H1 (cell line): ENCODE data around the gene CCNK. TPM values are rescaled to one million over a fixed set of nuclear protein-coding genes. Genes with fewer than 3 reads are reported as not detected.

Source experiments
- CTCF ChIA-PET: fragments of 300-600 bp; sonication (Branson Sonifier 250); formaldehyde crosslinking; loops from one replicate; lab custom pipeline; 2021; ENCODE audit not compliant: partially characterized antibody; lab: Charles Lee
- POLR2A ChIA-PET: fragments of 300-600 bp; sonication (Branson Sonifier 250); formaldehyde crosslinking; loops from one replicate; lab custom pipeline; 2021; ENCODE audit warnings: inconsistent platforms; ENCODE audit not compliant: partially characterized antibody; lab: Charles Lee
- DNase-seq, 2 experiments: peaks; one replicate each; pipeline versions ENCODE4 v3.0.0 to v3.0.0-alpha.2; 2010 to 2022; ENCODE audit warnings: low spot score in 2 of 2, low read depth in 1 of 2, mixed read lengths in 1 of 2
- FAIRE-seq: peaks from 2 replicates; lab custom pipeline; 2011; peaks lifted over from hg19 to GRCh38; lab: Jason Lieb, UNC
- H2AFZ ChIP-seq: 2 replicates; pipeline ENCODE4 v1.8.1; 2012; ENCODE audit warnings: low read length, inconsistent platforms
- H2AK5ac ChIP-seq: 2 replicates; pipeline ENCODE4 v1.6.1; 2013; ENCODE audit warnings: low read depth, low read length
- H2BK120ac ChIP-seq: replicated peaks from 2 replicates; pipeline ENCODE3; 2013; ENCODE audit warnings: low read depth, low read length, inconsistent platforms
- H2BK12ac ChIP-seq: 2 replicates; pipeline ENCODE4 v1.6.1; 2013; ENCODE audit warnings: low read depth, low read length
- H2BK15ac ChIP-seq: 2 replicates; pipeline ENCODE4 v1.6.1; 2013; ENCODE audit warnings: low read length
- H2BK20ac ChIP-seq: 2 replicates; pipeline ENCODE4 v1.6.1; 2013; ENCODE audit warnings: low read length
- H2BK5ac ChIP-seq: 2 replicates; pipeline ENCODE4 v1.6.1; 2013; ENCODE audit warnings: low read depth, low read length
- H3K14ac ChIP-seq: 2 replicates; pipeline ENCODE4 v1.6.1; 2013; ENCODE audit warnings: inconsistent platforms; ENCODE audit not compliant: insufficient read length
- H3K18ac ChIP-seq: 2 replicates; pipeline ENCODE4 v1.6.1; 2013; ENCODE audit warnings: low read length; ENCODE audit errors: extremely low read depth
- H3K23ac ChIP-seq: 2 replicates; pipeline ENCODE4 v1.6.1; 2013; ENCODE audit warnings: inconsistent platforms; ENCODE audit not compliant: insufficient read length
- H3K23me2 ChIP-seq: 2 replicates; pipeline ENCODE4 v1.6.1; 2013; ENCODE audit warnings: low read depth, low read length
- H3K27ac ChIP-seq: 2 replicates; pipeline ENCODE4 v1.6.1; 2011; ENCODE audit warnings: low read depth, low read length, inconsistent platforms
- H3K27me3 ChIP-seq, 4 experiments: replicated peaks in 1 of 4; 1 replicate in 1 of 4; 2 replicates in 3 of 4; pipeline versions ENCODE4 v1.6.1 to v1.8.1; 2011 to 2013; ENCODE audit warnings: low read length in 3 of 4, mild to moderate bottlenecking in 3 of 4, inconsistent platforms in 2 of 4, mixed read lengths in 2 of 4, moderate library complexity in 1 of 4; ENCODE audit not compliant: control insufficient read depth in 3 of 4, insufficient read depth in 3 of 4; ENCODE audit errors: extremely low read depth in 1 of 4
- H3K36me3 ChIP-seq, 4 experiments: 2 replicates each; pipeline versions ENCODE4 v1.6.1 to v1.8.1; 2011 to 2013; ENCODE audit warnings: mild to moderate bottlenecking in 4 of 4, low read length in 3 of 4, moderate library complexity in 2 of 4, control low read depth in 1 of 4, inconsistent platforms in 1 of 4; ENCODE audit not compliant: insufficient read depth in 4 of 4, control insufficient read depth in 2 of 4
- H3K4ac ChIP-seq: replicated peaks from 2 replicates; pipeline ENCODE3; 2013; ENCODE audit warnings: low read length, low read depth, mixed read lengths, inconsistent platforms; ENCODE audit not compliant: insufficient read length
- H3K4me1 ChIP-seq, 4 experiments: replicated peaks in 1 of 4; 1 replicate in 1 of 4; 2 replicates in 3 of 4; pipeline versions ENCODE4 v1.6.1 to v1.8.1; 2011 to 2013; ENCODE audit warnings: low read length in 3 of 4, inconsistent platforms in 2 of 4, mixed read lengths in 1 of 4; ENCODE audit not compliant: insufficient read depth in 4 of 4, control insufficient read depth in 3 of 4
- H3K4me2 ChIP-seq, 2 experiments: 2 replicates each; pipeline versions ENCODE4 v1.6.1 to v1.8.1; 2011 to 2013; ENCODE audit warnings: low read depth in 2 of 2, low read length in 2 of 2, control low read depth in 1 of 2, inconsistent platforms in 1 of 2, mild to moderate bottlenecking in 1 of 2; ENCODE audit not compliant: insufficient read depth in 1 of 2
- H3K4me3 ChIP-seq, 4 experiments: fragments of 200-600, 300-600 bp in 1 of 4; sonication (generic), shearing (Covaris generic), sonication (Bioruptor Twin) in 1 of 4; 2 replicates each; pipeline versions ENCODE4 v1.5.1 to v1.8.1; 2011 to 2016; ENCODE audit warnings: low read length in 4 of 4, low read depth in 3 of 4, control low read depth in 2 of 4, inconsistent platforms in 2 of 4, mild to moderate bottlenecking in 2 of 4, mixed read lengths in 1 of 4, moderate library complexity in 1 of 4; ENCODE audit not compliant: insufficient read depth in 2 of 4; ENCODE audit errors: extremely low read depth in 1 of 4
- H3K56ac ChIP-seq: replicated peaks from 2 replicates; pipeline ENCODE3; 2013; ENCODE audit warnings: low read depth, mild to moderate bottlenecking, mixed read lengths, low read length, inconsistent platforms; ENCODE audit not compliant: insufficient read length
- H3K79me1 ChIP-seq: 2 replicates; pipeline ENCODE4 v1.6.1; 2013; ENCODE audit warnings: low read depth, low read length, control low read depth
- H3K79me2 ChIP-seq, 2 experiments: 2 replicates each; pipeline versions ENCODE4 v1.6.1 to v1.8.1; 2012 to 2013; ENCODE audit warnings: low read length in 2 of 2, mild to moderate bottlenecking in 2 of 2, inconsistent platforms in 1 of 2; ENCODE audit not compliant: insufficient read depth in 2 of 2, control insufficient read depth in 1 of 2
- H3K9ac ChIP-seq, 4 experiments: replicated peaks in 1 of 4; 1 replicate in 1 of 4; 2 replicates in 3 of 4; pipeline versions ENCODE4 v1.6.1 to v1.8.1; 2011 to 2013; ENCODE audit warnings: low read depth in 3 of 4, low read length in 3 of 4, control low read depth in 2 of 4, mild to moderate bottlenecking in 2 of 4, moderate library complexity in 2 of 4, inconsistent platforms in 1 of 4; ENCODE audit errors: extremely low read depth in 1 of 4
- H3K9me3 ChIP-seq, 2 experiments: 2 replicates each; pipeline versions ENCODE4 v1.6.1 to v1.8.1; 2012 to 2013; ENCODE audit warnings: mild to moderate bottlenecking in 2 of 2, moderate library complexity in 2 of 2, control low read depth in 1 of 2, inconsistent platforms in 1 of 2, low read depth in 1 of 2, low read length in 1 of 2, mixed read lengths in 1 of 2; ENCODE audit not compliant: insufficient read depth in 2 of 2
- H4K20me1 ChIP-seq, 2 experiments: replicated peaks in 1 of 2; 2 replicates each; pipeline versions ENCODE3 to v1.8.1; 2011 to 2013; ENCODE audit warnings: inconsistent platforms in 2 of 2, low read length in 2 of 2, mild to moderate bottlenecking in 1 of 2; ENCODE audit not compliant: insufficient read depth in 2 of 2, control insufficient read depth in 1 of 2
- H4K5ac ChIP-seq: 2 replicates; pipeline ENCODE4 v1.6.1; 2013; ENCODE audit warnings: low read length, low read depth, mixed read lengths, inconsistent platforms; ENCODE audit not compliant: insufficient read length
- H4K8ac ChIP-seq: 2 replicates; pipeline ENCODE4 v1.8.0; 2013; ENCODE audit warnings: mild to moderate bottlenecking, moderate library complexity, low read length, inconsistent platforms; ENCODE audit not compliant: insufficient read depth; ENCODE audit errors: extremely low read depth
- H4K91ac ChIP-seq: replicated peaks from 2 replicates; pipeline ENCODE3; 2013; ENCODE audit warnings: low read length, mixed read lengths, inconsistent platforms; ENCODE audit not compliant: insufficient read length
- ATF3 ChIP-seq: IDR thresholded peaks from 2 replicates; pipeline ENCODE4 v1.6.1; 2011; ENCODE audit warnings: low read depth, mild to moderate bottlenecking, low read length; ENCODE audit not compliant: insufficient read depth
- POU5F1 ChIP-seq: IDR thresholded peaks from 2 replicates; pipeline ENCODE4 v1.6.1; 2011; ENCODE audit warnings: low read depth, mild to moderate bottlenecking, low read length, moderate library complexity
- SP2 ChIP-seq: IDR thresholded peaks from 2 replicates; pipeline ENCODE4 v1.6.1; 2012; ENCODE audit warnings: mild to moderate bottlenecking, low read length, inconsistent platforms
- WGBS, 2 experiments: shearing (Covaris generic) in 1 of 2; methylation state at CpG; one replicate each; pipeline versions ENCODE4 v1.1.6 to v1.1.7; 2013 to 2015; ENCODE audit warnings: low lambda C conversion rate in 2 of 2, mixed read lengths in 2 of 2, inconsistent platforms in 1 of 2, low coverage in 1 of 2, missing lambda C conversion rate in 1 of 2; ENCODE audit not compliant: insufficient replicate concordance in 2 of 2, insufficient coverage in 1 of 2, insufficient read length in 1 of 2; ENCODE audit errors: extremely low coverage in 1 of 2, missing lambda C conversion rate in 1 of 2; 5-methylcytosine and 5-hydroxymethylcytosine counted together
- polyA plus RNA-seq, 7 experiments: library from polyadenylated mRNA; depleted of rRNA in 3 of 7; stranded (reverse) in 5 of 7; unstranded in 2 of 7; fragments of >200 nt in 5 of 7; fragments of 200-250 nt in 2 of 7; gene quantifications; 1 replicate in 5 of 7; 2 replicates in 1 of 7; 4 replicates in 1 of 7; pipeline versions ENCODE4 v1.2.1 to v1.2.3, GENCODE V29; 2011 to 2013; ENCODE audit warnings: missing spikeins in 2 of 7, mixed read lengths in 2 of 7
- total RNA-seq: library from RNA; stranded (reverse); fragmentation: NEBNext Ultra II Directional; extraction: Animal tissue kit (Norgen Biotek cat#: 25700); gene quantifications from 2 replicates; pipeline ENCODE4 v1.2.1, GENCODE V29; 2021

CCNK gene
- total and polyA plus RNA-seq, 2 of the 8 experiments (the other 6 are each of a cell fraction or from before 2014, with no cell fraction given), result 10.7 to 82.7 TPM

DNA sequence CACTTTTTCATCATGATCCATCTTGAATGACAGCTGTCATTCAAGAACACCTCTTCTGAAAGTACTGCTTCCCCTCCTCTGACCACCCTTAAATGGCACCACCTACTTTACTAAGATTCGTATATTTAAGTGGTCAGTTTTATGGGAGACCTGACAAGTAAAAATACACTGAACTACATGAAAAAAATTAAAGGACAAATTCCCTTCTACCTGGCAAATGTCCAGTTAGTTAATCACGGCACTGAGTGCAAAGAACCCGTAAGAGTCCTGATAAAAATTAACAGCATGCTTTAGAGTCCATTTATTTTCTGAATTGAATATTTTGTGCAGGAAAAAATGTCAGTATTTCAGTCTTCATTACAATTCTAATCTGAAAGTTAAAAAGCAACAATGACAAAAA lies 49.2 kb upstream of the CCNK start:
- no peak overlapping the region for H2AFZ ChIP-seq
- H3K9ac ChIP-seq, result no peak overlapping the region

More for the DNA sequence above, 49.2 kb upstream of the CCNK start:
- H3K79me2 ChIP-seq, result no peaks in the 10 kb centered on the region
- POLR2A ChIA-PET, result no interaction called here
- H2AK5ac ChIP-seq, result no peak overlapping the region
- H3K4me3 ChIP-seq, result no peak overlapping the region
- no peak overlapping the region for H4K91ac ChIP-seq
- no peak overlapping the region for H3K4me2 ChIP-seq
- peaks cover 3% of the 10 kb centered on the region; the same call in 1 of the 2 replicates for H3K79me1 ChIP-seq
- H3K23ac ChIP-seq, result no peak overlapping the region
- TF ChIP-seq SP2 (no peak), ATF3 (no peak), POU5F1 (no peak)
- no peaks in the 10 kb centered on the region; a peak in 2 of 4 replicates for H3K9me3 ChIP-seq
- no peak overlapping the region for H3K4ac ChIP-seq
- no peaks in the 10 kb centered on the region for H3K4me1 ChIP-seq
- H2BK15ac ChIP-seq, result no peak overlapping the region
- H3K27me3 ChIP-seq, result no peaks in the 10 kb centered on the region
- peaks cover 2 to 3% of the 10 kb centered on the region in 2 experiments for H4K20me1 ChIP-seq
- no peak for FAIRE-seq
- H4K5ac ChIP-seq, result no peak overlapping the region
- WGBS, 2 experiments, result 88% methylated on average over 3 of the region's 3 CpGs; no CpG with 5 or more reads in 1 of the 2 experiments
- H3K27ac ChIP-seq, result no peak overlapping the region
- H3K23me2 ChIP-seq, result no peaks in the 10 kb centered on the region
- no peak overlapping the region for H2BK20ac ChIP-seq
- H2BK5ac ChIP-seq, result no peak overlapping the region
- CTCF ChIA-PET, result interaction anchor here (0.7 kb wide), 1 partner anchor 941 kb away, joined by 3 read pairs; no protein-coding TSS in a partner anchor
- H3K36me3 ChIP-seq, result peaks cover 0 to 13% (median 5%) of the 10 kb centered on the region in 4 experiments; a peak in 3 of 8 replicates
- H4K8ac ChIP-seq, result no peak overlapping the region
- H3K18ac ChIP-seq, result no peak overlapping the region
- no peak overlapping the region for H3K14ac ChIP-seq
- H2BK12ac ChIP-seq, result no peak overlapping the region
- H2BK120ac ChIP-seq, result no peak overlapping the region
- no peak overlapping the region for H3K56ac ChIP-seq
- no peak for DNase-seq
